GM12873 (cell line): ENCODE measurements around the gene MYMK.

Experiments
- CTCF ChIP-seq: IDR thresholded peaks from 2 replicates; pipeline ENCODE4 v1.5.1; 2012; ENCODE audit warnings: low read depth, mild to moderate bottlenecking, moderate library complexity, low read length, control low read depth; ENCODE audit not compliant: insufficient read depth; ENCODE audit errors: missing control alignments

Gene MYMK

GRCh38 chr9:133489253-133490190 is 35.2 kb downstream of the MYMK start:
- no peak for TF ChIP-seq CTCF

GRCh38 chr9:133488686-133489252 is 36.0 kb downstream of the MYMK start:
- TF ChIP-seq CTCF: no peak

GRCh38 chr9:133487331-133487725 is 37.4 kb downstream of the MYMK start:
- TF ChIP-seq CTCF: no peak

GRCh38 chr9:133485531-133486260 is 39.1 kb downstream of the MYMK start:
- no peak for TF ChIP-seq CTCF

- TF ChIP-seq CTCF: no peak
Observed at GRCh38 chr9:133484671-133485437, 39.9 kb downstream of the MYMK start.

GRCh38 chr9:133483611-133484010 is 41.1 kb downstream of the MYMK start:
- no peak for TF ChIP-seq CTCF
